Colonic mucosa (tissue), 4 donors: ENCODE data around the gene PLAU. TPM values are rescaled to one million over a fixed set of nuclear protein-coding genes. Genes with fewer than 3 reads are reported as not detected.

Experiments used
- DNase-seq: peaks from one replicate; pipeline ENCODE4 v3.0.0-alpha.2; 2020
- H3K27ac ChIP-seq: fragments of 200-600 bp; one replicate; pipeline ENCODE4 v1.8.0; 2021
- H3K27me3 ChIP-seq: fragments of 200-600 bp; one replicate; pipeline ENCODE4 v1.8.0; 2021
- H3K36me3 ChIP-seq: fragments of 200-600 bp; one replicate; pipeline ENCODE4 v1.8.0; 2021
- H3K4me1 ChIP-seq: fragments of 200-600 bp; one replicate; pipeline ENCODE4 v1.8.0; 2021; ENCODE audit warnings: mild to moderate bottlenecking
- H3K4me3 ChIP-seq: fragments of 200-600 bp; one replicate; pipeline ENCODE4 v1.8.0; 2021
- H3K9ac ChIP-seq, 2 donors: one replicate each; pipeline ENCODE4 v1.7.0; 2013; ENCODE audit warnings: control low read depth in 2 of 2, low read depth in 2 of 2, low read length in 2 of 2
- H3K9me3 ChIP-seq: fragments of 200-600 bp; one replicate; pipeline ENCODE4 v1.8.0; 2021
- CTCF ChIP-seq: fragments of 200-600 bp; IDR thresholded peaks from one replicate; pipeline ENCODE4 v1.8.0; 2022; ENCODE audit warnings: antibody characterized with exemption, mild to moderate bottlenecking
- intact Hi-C: fragments of 100-400 bp; cut with DNase I; formaldehyde crosslinking; loops from one replicate; pipeline ENCODE4 v1.14.1; 2022
- total RNA-seq, 2 donors: library from RNA; stranded (reverse); fragmentation: NEBNext Ultra II Directional in 1 of 2; extraction: Animal tissue kit (Norgen Biotek cat#: 25700) in 1 of 2; gene quantifications; one replicate each; pipeline ENCODE4 v1.2.1, GENCODE V29; 2021
- donor health status: healthy.
- donor health status: DM: no; HTN: no; CAD: no.
- donor health status: DM: no; HTN: no; CAD: no.

The PLAU gene
- total RNA-seq, 2 donors from 2014 or later: 4.0 to 11.4 TPM

GRCh38 chr10:73878365-73878764 is 32.6 kb upstream of the PLAU start:
- no peak for DNase-seq

GRCh38 chr10:73879296-73880173 is 31.4 kb upstream of the PLAU start:
- TF ChIP-seq CTCF: peak; percentile 94
- H3K4me1 ChIP-seq: no peaks in the 10 kb centered on the region
- H3K4me3 ChIP-seq: no peak overlapping the region
- intact Hi-C loops: loop anchor here (1.0 kb wide), 1 partner anchor 30 kb away; no protein-coding TSS in a partner anchor
- DNase-seq: peak; percentile 92
- H3K27ac ChIP-seq: no peak overlapping the region
- no peaks in the 10 kb centered on the region for H3K36me3 ChIP-seq
- H3K9ac ChIP-seq: no peak overlapping the region
- no peaks in the 10 kb centered on the region for H3K27me3 ChIP-seq
- no peaks in the 10 kb centered on the region for H3K9me3 ChIP-seq

More at GRCh38 chr10:73878365-73878764, 32.6 kb upstream of the PLAU start:
- Histone ChIP-seq H3K9ac (no peak overlapping the region), H3K9me3 (no peaks in the 10 kb centered on the region), H3K27me3 (no peaks in the 10 kb centered on the region), H3K27ac (no peak overlapping the region), H3K4me3 (no peak overlapping the region), H3K4me1 (no peaks in the 10 kb centered on the region), H3K36me3 (no peaks in the 10 kb centered on the region)
- intact Hi-C loops: no loop called here
- TF ChIP-seq CTCF: no peak

- intact Hi-C loops: no loop called here
- H3K27ac ChIP-seq: no peak overlapping the region
- peaks cover 3% of the 10 kb centered on the region for H3K4me1 ChIP-seq
- no peaks in the 10 kb centered on the region for H3K9me3 ChIP-seq
- DNase-seq: no peak
- no peak overlapping the region for H3K9ac ChIP-seq
- no peak for TF ChIP-seq CTCF
- no peaks in the 10 kb centered on the region for H3K27me3 ChIP-seq
- H3K4me3 ChIP-seq: no peak overlapping the region
- H3K36me3 ChIP-seq: no peaks in the 10 kb centered on the region
These were observed 29.6 kb upstream of the PLAU start for GRCh38 chr10:73881221-73881919.

- TF ChIP-seq CTCF: no peak
- intact Hi-C loops: no loop called here
- no peaks in the 10 kb centered on the region for H3K27me3 ChIP-seq
These were observed 26.9 kb upstream of the PLAU start for GRCh38 chr10:73884017-73884416.

GRCh38 chr10:73886085-73886529 is 24.8 kb upstream of the PLAU start:
- H3K9ac ChIP-seq: peak overlapping the region in 1 of 2 donors; percentile 35
- peaks cover 14% of the 10 kb centered on the region for H3K4me1 ChIP-seq
- peak overlapping the region; percentile 66 for H3K27ac ChIP-seq
- intact Hi-C loops: loop anchor here (2.0 to 5.0 kb wide), 3 partner anchors 55 to 216 kb away; no protein-coding TSS in a partner anchor
- H3K9me3 ChIP-seq: no peaks in the 10 kb centered on the region
- no peaks in the 10 kb centered on the region for H3K27me3 ChIP-seq
- peak; percentile 83 for DNase-seq
- H3K4me3 ChIP-seq: no peak overlapping the region
- no peaks in the 10 kb centered on the region for H3K36me3 ChIP-seq
- TF ChIP-seq CTCF: peak; percentile 79

More at GRCh38 chr10:73884017-73884416, 26.9 kb upstream of the PLAU start:
- Histone ChIP-seq H3K4me3 (no peak overlapping the region), H3K9me3 (no peaks in the 10 kb centered on the region), H3K27ac (no peak overlapping the region), H3K9ac (no peak overlapping the region), H3K4me1 (peaks cover 14% of the 10 kb centered on the region), H3K36me3 (no peaks in the 10 kb centered on the region)
- DNase-seq: no peak
